Astrocyte of the hippocampus (primary cell): ENCODE data around the gene EXD3.
"Not testable (repeated sequence)": the region's sequence is repeated elsewhere in the genome, so short reads cannot be mapped to it uniquely, and the experiment has no call there.

Source experiments
- DNase-seq: peaks from one replicate; pipeline ENCODE4 v3.0.0; 2011; ENCODE audit warnings: low read depth, low spot score

EXD3 gene

DNA sequence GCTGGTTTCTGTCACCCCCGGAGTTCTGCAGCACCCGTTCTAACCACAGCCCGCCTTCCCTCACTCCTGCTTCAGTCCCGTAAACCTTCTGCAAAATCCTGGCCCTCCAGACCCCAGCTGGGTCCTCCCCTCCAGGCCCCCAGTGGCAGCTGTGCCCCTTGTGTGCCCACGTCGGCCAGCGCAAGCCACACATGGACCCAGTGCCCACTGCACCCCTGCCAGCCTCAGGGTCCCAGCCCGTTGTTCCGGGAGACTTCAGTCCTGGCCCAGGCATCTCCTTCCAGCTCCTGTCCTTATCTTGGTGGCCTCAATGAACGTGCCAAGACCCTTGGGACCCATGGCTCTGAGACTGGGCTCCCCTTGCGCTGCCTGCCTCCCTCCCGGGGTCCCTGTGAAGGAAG lies 43.2 kb downstream of the EXD3 start:
- no peak for DNase-seq

DNA sequence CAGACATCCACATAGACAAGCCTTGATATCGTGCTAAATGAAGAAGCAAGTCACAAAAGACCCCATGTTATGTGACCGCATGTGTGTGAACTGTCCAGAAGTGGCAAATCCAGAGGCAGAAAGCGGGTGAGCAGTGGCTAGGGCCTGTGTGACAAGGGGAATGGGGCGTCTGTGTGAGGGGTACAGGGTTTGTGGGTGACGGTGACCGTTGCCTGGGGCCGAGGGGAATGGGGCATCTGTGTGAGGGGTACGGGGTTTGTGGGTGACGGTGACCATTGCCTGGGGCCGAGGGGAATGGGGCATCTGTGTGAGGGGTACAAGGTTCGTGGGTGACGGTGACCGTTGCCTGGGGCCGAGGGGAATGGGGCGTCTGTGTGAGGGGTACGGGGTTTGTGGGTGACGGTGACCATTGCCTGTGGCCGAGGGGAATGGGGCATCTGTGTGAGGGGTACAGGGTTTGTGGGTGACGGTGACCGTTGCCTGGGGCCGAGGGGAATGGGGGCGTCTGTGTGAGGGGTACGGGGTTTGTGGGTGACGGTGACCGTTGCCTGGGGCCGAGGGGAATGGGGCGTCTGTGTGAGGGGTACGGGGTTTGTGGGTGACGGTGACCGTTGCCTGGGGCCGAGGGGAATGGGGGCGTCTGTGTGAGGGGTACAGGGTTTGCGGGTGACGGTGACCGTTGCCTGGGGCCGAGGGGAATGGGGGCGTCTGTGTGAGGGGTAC lies 44.1 kb downstream of the EXD3 start:
- DNase-seq: not testable (repeated sequence)

DNA sequence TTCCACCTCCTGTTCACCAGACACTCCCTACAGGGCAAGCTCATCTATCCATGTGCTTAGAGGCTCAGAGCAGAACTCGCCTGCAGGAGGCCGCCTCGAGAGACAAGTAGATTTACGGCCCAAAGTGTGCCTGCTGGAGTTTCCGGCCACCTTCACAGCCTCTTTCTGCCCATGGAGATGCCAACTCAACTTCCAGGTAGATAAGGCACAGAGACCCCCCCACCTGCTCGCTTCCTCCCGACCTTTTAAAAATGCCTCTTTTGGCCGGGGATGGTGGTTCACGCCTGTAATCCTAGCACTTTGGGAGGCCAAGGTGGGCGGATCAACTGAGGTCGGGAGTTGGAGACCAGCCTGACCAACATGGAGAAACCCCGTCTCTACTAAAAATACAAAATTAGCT lies 46.6 kb downstream of the EXD3 start:
- no peak for DNase-seq

DNA sequence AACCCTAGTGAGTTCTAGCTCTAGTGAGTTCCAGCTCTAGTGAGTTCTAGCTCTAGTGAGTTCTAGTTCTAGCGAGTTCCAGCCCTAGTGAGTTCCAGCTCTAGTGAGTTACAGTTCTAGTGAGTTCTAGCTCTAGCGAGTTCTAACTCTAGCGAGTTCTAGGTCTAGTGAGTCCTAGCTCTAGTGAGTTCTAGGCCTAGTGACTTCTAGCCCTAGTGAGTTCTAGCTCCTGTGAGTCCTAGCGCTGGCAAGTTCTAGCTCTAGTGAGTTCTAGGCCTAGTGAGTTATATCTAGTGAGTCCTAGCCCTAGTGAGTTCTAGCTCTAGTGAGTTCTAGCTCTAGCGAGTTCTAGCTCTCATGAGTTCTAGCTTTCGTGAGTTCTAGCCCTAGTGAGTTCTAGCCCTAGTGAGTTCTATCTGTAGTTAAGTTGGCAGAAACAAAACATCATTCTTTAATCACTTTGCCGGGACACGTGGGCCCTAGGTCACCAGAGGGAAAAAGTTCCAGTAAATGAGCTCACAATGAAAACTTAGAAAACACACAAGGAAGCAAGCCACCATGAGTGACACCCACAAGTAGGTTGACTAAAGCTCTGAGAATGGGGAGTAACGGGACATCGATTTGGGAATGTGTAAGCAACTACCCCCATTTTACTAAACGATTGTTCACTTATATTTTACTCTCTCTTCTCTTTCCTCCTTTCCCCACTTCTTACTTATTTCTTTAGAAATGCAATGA lies 47.5 kb downstream of the EXD3 start:
- no peak for DNase-seq

DNA sequence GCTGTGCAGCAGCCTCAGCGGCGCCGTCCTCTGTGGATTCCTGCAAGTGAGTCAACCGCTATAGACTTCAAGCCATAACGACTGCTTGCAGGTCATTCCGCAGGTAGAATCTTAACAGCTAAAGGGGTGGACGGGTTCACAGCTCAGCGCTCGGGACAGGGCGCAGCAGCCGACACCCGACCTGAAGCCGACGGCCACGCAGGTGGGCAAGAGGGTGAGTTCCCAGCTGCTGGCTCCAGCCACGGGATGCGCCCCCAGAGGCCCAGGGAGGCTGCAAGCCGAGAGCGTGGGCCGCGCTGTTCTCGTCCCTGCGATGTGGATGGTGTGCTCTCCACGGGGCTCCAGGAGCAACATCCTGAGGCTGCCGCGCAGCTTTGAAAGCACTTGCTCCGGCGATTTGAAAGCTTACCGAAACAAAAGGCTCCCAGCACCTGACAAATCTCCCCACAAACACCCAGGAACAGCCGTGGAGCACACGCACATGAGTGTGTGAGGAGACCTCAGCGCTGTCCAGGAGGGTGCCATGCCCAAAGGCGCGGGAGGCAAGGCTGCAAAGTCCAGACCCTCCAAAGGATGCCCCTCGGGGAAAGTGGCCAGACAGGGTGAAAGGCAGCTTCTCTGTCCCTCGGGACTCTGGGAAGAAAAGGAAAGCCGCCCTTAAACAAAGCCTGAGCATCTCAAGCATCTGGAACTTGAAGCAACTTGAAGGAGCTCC lies 48.7 kb downstream of the EXD3 start:
- no peak for DNase-seq

DNA sequence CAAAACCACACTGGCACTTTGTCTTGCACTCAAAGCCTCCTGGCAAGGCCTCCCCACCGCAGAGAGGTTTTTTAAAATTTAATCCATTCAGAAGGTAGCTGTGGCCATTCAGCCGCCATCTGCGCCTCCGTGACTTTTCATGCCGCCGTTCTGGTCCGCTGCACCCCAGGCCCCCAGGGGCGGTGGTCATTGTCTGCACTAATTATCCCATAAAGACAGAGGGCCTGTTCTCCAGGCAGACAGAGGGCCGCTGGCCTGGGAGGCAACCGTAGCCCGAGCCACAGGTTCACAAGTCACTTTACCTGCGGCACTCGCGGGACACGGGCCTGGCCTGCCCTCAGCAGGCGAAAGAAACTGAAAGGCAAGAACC lies 49.4 kb downstream of the EXD3 start:
- peak; percentile 25 for DNase-seq

DNA sequence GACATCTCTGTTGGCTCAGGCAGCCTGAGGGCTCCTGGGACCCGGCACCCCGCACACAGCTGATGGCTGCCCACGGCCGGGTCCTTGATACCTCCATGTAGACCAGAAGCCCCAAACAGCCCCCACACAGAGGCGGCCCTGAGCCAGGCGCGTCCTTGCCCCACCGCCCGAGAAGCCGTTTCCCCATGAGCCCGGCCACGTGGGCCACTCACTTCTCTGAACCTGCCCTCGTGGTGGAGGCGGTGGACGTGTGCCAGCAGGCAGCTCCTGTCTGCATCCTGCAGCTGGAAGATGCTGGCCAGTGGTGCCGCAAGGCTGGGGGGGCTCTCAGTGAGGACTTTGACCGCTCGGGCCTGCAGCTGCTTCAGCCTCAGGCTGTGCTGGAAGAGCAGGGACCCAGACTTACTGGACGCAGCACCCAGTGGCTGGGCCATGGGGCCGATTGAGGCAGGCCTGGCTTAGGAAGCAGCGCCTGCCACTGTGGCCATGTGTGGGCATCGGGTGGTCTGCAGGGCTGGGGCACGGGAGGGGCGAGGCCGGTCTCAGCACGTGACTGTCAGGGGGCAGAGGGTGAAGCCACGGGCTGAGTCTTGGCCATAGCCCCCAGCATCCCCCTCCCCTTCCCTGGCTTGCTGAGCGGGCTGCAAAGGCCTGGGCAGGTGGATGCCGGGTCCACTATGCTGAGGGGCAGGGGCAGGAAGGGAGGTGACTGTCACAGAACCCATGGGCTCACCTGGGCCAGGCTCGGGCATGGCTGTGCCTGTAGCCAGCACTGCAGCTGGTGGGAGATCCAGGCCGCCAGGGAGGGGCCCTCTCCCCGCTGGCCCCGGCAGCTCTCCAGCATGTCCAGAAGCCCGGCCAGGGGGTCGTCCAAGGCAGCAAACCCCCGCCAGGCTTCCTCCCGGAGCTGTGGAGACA lies 50.0 kb downstream of the EXD3 start:
- no peak for DNase-seq

DNA sequence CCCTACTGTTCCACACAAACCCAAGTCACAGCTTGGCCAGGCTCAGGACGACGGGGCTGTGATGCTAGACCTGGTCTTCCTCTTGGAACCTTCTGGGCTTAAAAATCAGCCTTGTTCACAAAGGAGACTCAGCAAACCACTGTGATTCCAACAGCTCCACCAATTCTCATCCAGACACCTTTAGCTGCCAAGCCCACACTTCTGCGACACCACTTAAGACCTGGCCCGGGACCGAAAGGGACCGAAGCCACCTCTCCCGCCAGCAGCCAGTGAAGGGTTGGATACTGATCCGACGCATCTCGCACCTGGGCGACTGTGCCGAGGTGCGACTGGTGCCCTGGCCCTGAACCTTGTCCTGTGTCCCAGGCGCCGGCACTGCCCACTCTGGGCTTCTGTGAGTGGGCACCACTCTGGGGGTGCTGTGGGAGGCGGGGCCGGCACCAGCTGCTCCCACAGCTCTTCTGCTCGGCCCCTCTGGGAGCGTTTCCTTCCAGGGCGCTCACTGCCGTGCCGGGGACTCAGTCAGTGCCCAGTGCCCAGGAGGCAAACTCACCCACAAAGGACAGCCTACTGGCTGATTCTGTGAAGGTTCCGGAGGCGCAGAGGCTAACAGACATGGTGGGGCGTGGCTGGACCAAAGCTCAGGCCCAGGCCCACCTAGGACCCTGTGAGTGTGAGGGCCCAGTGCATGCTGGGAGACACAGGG lies 50.9 kb downstream of the EXD3 start:
- no peak for DNase-seq

DNA sequence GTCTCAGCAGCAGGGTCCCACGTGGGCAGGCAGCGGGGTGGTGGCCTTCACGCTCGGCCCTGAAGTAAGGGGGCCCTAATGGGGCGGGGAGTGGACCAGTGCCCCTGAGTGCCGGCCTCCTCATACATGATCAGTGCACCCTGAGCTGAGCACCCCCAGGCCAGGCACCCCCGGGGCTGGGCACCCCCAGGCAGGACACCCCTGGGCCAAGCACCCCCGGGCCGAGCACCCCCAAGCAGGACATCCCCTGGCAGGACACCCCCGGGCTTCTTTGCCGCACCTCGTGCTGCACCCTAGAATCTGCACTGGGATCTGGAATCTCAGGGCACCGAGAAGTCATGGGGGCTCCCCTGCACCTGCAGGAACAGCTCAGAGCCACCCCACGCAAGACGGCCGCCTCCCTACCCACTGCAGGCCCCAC lies 51.4 kb downstream of the EXD3 start:
- DNase-seq: no peak

DNA sequence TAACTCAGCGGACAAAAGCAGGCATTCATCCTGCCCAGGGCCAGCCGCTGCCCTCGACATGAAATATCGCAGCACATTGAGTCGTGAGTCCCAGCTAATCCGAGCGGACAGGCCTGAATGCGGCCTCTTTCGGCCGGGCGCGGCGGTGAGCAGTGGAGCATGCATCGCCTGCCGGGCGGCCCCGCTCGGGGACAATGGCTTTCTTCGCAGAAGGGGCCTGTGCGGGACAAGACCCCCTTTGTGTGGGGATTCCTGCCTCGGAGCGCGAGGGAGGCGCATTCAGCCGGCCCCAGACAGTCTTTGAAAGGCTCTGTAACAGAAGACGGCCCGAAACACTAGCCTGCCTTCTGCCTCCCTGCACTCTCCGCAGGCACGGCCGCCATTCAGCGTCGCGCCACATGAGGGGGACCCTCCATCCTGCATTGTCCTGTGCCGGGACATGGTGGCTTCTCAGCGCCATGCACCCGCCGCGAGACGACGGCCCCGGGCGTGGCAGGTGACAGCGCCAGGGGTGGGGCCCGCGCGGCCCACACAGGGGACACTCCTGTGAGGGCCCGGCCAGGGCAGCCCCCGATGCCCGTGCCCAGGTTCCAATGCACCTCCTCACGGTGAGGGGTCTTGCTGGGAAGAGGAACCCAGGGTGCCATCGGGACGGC lies 52.0 kb downstream of the EXD3 start:
- peak; percentile 68 for DNase-seq

DNA sequence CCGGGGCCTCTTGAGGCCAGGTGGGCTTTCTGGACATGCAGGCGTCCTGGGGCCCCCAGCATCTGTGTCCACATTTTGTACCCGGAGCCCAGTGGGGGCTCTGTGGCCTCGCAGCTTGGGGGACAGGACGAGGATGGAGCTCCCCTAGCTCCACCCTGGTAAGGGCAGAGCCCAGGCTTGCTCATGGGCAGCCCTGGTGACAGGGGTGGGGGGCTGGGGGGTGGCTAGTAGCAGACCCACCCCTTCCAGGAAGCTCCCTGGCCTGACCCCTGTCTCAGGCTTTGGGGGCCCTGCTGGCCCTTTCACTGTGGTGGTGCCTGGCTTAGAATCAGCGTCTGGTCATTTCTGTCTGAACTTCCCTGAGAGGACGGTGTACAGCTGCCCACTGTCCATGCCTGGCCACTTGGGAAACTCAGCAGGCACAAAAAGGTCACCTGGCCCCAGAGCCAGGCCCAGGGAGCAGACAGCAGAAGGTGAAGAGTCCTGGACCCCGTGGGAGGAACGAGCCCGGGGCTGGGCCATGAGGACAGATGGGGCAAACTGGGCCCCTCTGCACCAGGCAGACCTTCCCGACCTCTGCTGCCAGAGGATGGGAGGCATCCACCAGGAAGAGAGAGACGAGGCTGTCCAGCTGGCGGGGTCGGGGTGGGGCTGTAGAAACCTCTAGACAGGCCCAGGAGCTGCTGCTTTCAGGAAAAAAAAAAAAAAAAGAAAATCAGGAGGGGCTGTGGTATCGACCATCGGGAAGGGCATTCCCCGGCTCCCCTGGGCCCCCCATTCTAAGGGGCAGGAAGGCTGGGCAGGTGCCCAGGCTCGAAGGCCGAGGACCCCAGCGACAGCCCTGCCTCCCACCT lies 52.8 kb downstream of the EXD3 start:
- no peak for DNase-seq

DNA sequence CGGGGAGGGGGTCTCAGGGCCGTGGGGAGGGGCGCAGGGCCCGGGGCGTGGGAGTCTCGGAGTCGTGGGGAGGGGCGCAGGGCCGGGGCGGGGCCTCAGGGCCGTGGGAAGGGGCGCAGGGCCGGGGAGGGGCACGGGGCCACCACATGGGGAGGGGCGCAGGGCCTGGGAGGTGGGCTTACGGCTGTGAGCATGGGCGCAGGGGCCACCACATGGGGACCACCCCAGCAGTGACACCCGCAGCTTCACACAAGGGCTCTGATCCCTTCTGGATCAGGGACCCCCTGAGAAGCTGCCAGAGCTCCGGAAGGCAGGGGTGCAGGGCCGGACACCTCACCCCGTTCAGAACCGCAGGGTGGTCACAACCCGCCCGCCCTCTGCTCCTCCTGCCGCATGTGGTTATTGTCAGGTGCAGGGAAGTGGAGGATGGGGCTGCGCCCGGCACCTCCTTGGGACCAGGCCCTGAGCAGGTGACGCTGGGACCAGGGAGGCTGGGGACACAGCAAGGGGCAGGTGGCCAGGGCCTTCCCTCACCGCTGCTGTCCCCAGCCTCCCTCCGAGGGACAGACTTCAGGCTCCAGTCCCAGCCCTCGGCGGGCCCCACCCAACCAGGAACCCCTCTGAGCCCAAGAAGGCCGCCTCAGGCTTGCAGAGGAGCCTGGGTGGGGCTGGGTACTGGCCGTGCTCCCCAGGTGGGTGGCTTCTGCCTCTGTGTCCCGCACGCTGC lies 53.7 kb downstream of the EXD3 start:
- no peak for DNase-seq

DNA sequence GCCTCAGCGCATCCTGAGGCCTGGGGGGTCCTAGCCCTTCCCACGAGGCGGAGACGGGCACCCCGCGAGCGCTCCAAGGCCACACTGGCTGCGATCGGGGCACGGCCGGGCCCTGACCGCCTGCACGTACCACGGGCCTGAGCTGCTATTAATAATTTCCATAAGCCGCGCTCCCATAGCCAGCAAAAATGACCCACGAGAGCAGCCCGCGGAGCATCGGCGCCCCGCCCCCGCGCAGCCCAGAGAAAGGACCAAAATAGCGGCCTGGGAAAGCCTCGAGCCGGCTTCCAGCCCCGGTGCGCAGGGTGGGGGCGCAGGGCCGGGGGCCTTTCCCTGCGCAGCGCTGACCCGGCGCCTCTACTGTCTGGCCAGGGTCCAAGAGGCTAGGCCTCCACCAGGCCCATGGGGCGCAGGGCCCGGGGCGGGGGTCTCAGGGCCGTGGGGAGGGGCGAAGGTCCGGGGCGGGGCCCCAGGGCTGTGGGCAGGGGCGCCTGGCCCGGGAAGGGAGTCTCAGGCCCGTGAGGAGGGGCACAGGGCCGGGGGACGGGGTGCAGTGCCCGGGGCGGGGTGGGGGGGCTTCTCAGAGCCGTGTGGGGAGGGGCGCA lies 54.4 kb downstream of the EXD3 start:
- DNase-seq: no peak

DNA sequence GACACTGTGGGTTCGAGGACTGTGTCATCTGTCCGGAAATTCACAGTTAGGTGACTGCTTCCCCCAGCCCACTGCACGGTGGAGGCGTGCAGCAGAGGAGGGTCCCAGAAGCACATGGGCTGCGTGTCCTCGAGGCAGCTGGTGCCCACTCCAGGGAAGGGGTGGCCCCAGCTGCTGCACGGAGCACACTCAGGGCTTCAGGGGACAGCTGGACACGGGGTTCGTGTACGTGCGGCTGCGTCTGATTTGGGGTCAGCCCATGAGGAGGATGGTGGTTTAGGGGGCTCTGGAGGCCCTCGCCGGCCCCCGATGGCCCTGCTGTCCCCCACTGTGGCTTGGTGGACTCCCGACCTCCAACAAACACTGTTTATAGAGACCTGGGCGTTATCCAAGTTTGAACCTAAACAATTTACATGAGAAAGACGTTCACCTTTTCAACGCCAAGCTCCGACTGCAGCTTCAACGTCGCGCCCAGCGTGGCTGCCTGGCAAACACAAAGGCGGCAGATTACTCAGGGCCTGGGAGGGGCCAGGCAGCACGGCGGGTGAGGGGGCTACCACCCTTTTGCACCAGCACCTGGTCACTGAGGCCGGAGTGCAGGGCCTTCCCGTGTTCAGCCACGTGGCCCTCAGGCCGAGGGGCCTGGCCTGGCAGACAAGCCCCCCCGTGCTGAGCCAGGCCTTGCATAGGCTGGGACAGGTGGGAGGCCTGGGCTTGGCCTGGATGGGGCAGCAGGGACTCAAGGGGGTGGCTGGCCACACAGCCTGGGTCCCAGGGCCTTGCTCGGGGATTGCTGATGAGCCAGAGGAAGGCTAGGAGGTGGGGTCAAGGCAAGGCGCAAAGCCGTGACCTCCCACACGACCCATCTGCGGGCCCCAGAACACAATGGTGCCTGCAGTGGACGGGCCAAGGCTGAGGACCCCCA lies 55.2 kb downstream of the EXD3 start:
- DNase-seq: no peak

DNA sequence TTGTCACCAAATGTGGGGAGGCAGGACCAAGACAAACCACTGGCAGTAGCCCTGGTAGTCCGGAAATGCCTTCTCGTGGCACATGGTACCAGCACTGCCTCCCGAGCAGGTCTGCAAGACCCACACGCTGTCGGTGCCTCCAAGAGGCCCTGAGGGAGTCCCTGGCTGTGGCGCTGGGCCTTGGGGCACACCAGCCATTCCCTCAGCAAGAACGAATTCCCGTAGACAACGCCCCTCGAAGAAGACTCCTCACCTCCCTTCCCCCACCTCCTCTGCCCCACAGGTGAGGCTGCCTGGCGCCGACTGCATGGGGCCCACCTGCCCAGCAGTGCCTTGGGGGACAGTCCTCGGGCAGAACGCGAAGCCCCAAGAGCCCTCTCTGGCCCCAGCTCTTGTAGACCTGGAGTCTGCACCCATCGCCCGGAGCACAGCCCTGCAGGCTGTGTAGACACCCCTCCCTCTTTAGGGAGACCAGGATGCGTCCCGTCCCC lies 56.0 kb downstream of the EXD3 start:
- no peak for DNase-seq

DNA sequence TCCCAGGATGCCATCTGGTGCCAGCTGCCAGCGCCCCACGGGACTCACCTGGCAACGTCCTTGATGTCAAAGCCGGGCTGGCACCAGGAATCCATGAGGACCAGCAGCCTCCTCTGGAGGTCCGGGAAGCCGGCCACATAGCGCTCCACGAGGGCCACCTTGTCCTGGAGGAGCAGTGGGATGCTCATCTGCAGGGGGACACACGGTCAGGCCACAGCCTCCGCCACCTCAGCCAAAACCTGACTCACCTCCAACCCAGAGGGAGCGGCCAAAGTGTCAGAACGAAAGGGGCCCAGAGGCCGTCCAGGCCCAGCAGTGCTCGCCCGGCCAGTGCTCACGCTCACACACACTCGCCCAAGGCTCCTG lies 56.5 kb downstream of the EXD3 start:
- DNase-seq: no peak
